PC-3 (cell line): ENCODE results near the gene SNAP47. TPM values are rescaled to one million over a fixed set of nuclear protein-coding genes. Genes with fewer than 3 reads are reported as not detected.
A peak's percentile ranks its signal among the peaks of the same experiment; 100 is the strongest.

Source experiments
- ATAC-seq: fragments of 200-7000 bp; cut with Tn5 transposase; 2 replicates; pipeline ENCODE4 v1.9.1; 2020; ENCODE audit warnings: mild to moderate bottlenecking, moderate library complexity
- BruUV-seq: library from RNA; stranded (reverse); fragments of 400-500 nt; replicated peaks from 2 replicates; lab custom pipeline; 2021; lab: Mats Ljungman, UMichigan
- CTCF ChIA-PET: fragments of 300-600 bp; sonication (Branson Sonifier 250); formaldehyde crosslinking; loops from one replicate; lab custom pipeline; 2022; ENCODE audit warnings: antibody characterized with exemption; lab: Charles Lee
- POLR2A ChIA-PET: fragments of 300-600 bp; sonication (Branson Sonifier 250); formaldehyde crosslinking; loops from one replicate; lab custom pipeline; 2022; ENCODE audit warnings: antibody characterized with exemption; ENCODE audit not compliant: unreplicated experiment; lab: Charles Lee
- DNase-seq: peaks from one replicate; pipeline ENCODE4 v3.0.0-alpha.2; 2015
- H2AFZ ChIP-seq: fragments of 300-600 bp; sonication (generic); 2 replicates; pipeline ENCODE4 v1.6.0; 2016; ENCODE audit warnings: antibody characterized with exemption, low read length
- H3F3A ChIP-seq: fragments of 300-600 bp; sonication (generic); one replicate; pipeline ENCODE4 v1.6.0; 2017; ENCODE audit warnings: antibody characterized with exemption, low read length, control low read depth, mild to moderate bottlenecking; ENCODE audit not compliant: unreplicated experiment
- H3K27ac ChIP-seq: fragments of 300-600 bp; sonication (generic); 2 replicates; pipeline ENCODE4 v1.5.1; 2016; ENCODE audit warnings: mild to moderate bottlenecking, low read length
- H3K27me3 ChIP-seq: fragments of 300-600 bp; sonication (generic); 2 replicates; pipeline ENCODE4 v1.6.1; 2016; ENCODE audit warnings: low read length, mixed read lengths
- H3K36me3 ChIP-seq: fragments of 300-600 bp; sonication (generic); 2 replicates; pipeline ENCODE4 v1.6.1; 2016; ENCODE audit warnings: low read depth, mixed run types, low read length, mixed read lengths
- H3K4me1 ChIP-seq: fragments of 300-600 bp; sonication (generic); 2 replicates; pipeline ENCODE4 v1.5.1; 2016; ENCODE audit warnings: low read length; ENCODE audit not compliant: insufficient read depth
- H3K4me2 ChIP-seq: fragments of 300-600 bp; sonication (generic); 2 replicates; pipeline ENCODE4 v1.6.0; 2016; ENCODE audit warnings: low read length
- H3K4me3 ChIP-seq: fragments of 300-600 bp; sonication (generic); 2 replicates; pipeline ENCODE4 v1.5.1; 2016; ENCODE audit warnings: mild to moderate bottlenecking, low read length, mixed read lengths
- H3K79me2 ChIP-seq: fragments of 300-600 bp; sonication (generic); 2 replicates; pipeline ENCODE4 v1.6.1; 2017; ENCODE audit warnings: low read length, mixed read lengths
- H3K9ac ChIP-seq: fragments of 300-600 bp; sonication (generic); 2 replicates; pipeline ENCODE4 v1.6.0; 2016; ENCODE audit warnings: mild to moderate bottlenecking, low read length
- H3K9me2 ChIP-seq: fragments of 300-600 bp; sonication (generic); replicated peaks from 2 replicates; pipeline ENCODE4 v1.6.1; 2016; ENCODE audit warnings: mixed run types, low read length, mixed read lengths
- H3K9me3 ChIP-seq: fragments of 300-600 bp; sonication (generic); 2 replicates; pipeline ENCODE4 v1.6.1; 2016; ENCODE audit warnings: low read length, mixed read lengths
- H4K20me1 ChIP-seq: fragments of 300-600 bp; sonication (generic); 2 replicates; pipeline ENCODE4 v1.6.1; 2016; ENCODE audit warnings: low read length, mixed read lengths
- EZH2 ChIP-seq: fragments of 300-600 bp; sonication (generic); IDR thresholded peaks from one replicate; pipeline ENCODE4 v1.6.1; 2017; ENCODE audit warnings: antibody characterized with exemption, mild to moderate bottlenecking, low read length; ENCODE audit not compliant: unreplicated experiment
- EZH2phosphoT487 ChIP-seq: fragments of 300-600 bp; sonication (generic); IDR thresholded peaks from 2 replicates; pipeline ENCODE4 v1.6.1; 2018; ENCODE audit warnings: mild to moderate bottlenecking, antibody characterized with exemption, low read length, borderline replicate concordance
- intact Hi-C: fragments of 100-400 bp; cut with micrococcal nuclease; formaldehyde crosslinking; loops from 2 replicates; pipeline ENCODE4 v1.9.0; 2023
- total RNA-seq: library from RNA; depleted of rRNA; stranded (reverse); fragments of >200 nt; gene quantifications from 2 replicates; pipeline ENCODE4 v1.2.3, GENCODE V29; 2014
- TF ChIP-seq, protein P1 (sequence below): fragments of 300-600 bp; sonication (generic); conservative IDR thresholded peaks from 2 replicates; pipeline ENCODE4 v1.5.1; 2017; ENCODE audit warnings: antibody characterized with exemption, low read depth, mild to moderate bottlenecking, low read length

Gene SNAP47
- total RNA-seq, 1 experiment from 2014 or later, result 123 TPM

DNA sequence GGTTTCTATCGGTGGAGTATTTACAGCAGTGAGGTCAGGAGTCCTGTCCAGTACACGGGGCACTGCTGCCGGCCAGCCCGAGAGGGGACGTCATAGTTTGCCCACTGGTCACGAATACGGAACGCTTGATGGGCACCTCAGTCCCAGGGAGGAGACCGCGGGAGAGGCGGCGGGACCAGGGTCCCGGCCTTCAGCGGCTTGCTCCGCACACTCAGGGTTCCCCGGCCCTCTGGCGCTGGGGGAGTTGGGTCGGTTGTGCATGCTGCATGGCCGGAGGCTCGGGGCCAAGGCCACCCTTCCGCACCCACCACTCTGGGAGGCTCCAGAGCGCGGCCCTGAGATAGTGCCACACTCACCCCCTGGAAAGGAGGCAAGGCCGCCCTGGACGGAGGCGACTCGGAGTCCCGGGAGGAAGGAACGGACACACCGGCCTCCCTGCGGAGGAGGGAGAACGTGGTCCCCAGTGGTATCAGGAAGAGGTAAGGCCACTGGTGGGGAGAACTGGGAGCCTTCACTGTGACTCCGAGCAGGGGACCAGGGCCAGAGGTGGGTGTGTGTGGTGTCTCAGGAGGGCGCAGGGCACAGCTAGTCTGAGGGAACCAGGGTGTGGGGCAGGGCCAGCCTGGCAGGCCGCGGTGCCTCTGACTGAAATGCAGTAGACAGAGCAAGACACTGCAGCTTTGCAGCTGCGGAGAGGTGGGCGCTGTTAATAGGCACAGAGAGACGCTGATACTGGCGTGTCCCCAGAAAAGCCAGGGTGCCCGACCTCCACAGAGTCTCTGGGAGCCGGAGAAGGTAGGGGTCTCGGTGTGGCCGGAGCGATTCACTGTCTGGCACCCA, 51.7 kb downstream of the SNAP47 start:
- Histone ChIP-seq H3F3A (no peaks in the 10 kb centered on the region), H3K9me3 (no peaks in the 10 kb centered on the region), H3K4me3 (peak overlapping the region; percentile 67), H3K4me2 (peak overlapping the region; percentile 90), H3K79me2 (no peaks in the 10 kb centered on the region), H3K27ac (no peak overlapping the region), H3K9ac (peak overlapping the region; percentile 13), H2AFZ (peak overlapping the region; percentile 75), H3K36me3 (peaks cover 5% of the 10 kb centered on the region; the same call in 1 of the 2 replicates), H3K27me3 (no peaks in the 10 kb centered on the region), H3K9me2 (no peaks in the 10 kb centered on the region), H4K20me1 (no peaks in the 10 kb centered on the region), H3K4me1 (peaks cover 18% of the 10 kb centered on the region)
- intact Hi-C loops, result loop anchor here (10.0 kb wide), 1 partner anchor 378 kb away; the partner anchor contains the start of gene IBA57
- ChIA-PET POLR2A (no interaction called here), CTCF (interaction anchor here (1.2 kb wide), 1 partner anchor 23 kb away, joined by 13 read pairs; no protein-coding TSS in a partner anchor)
- no peak for ATAC-seq
- BruUV-seq, result TSS peak; percentile 86
- DNase-seq, result no peak
- TF ChIP-seq EZH2phosphoT487 (no peak), EZH2 (no peak)
- TF ChIP-seq, protein P1, sequence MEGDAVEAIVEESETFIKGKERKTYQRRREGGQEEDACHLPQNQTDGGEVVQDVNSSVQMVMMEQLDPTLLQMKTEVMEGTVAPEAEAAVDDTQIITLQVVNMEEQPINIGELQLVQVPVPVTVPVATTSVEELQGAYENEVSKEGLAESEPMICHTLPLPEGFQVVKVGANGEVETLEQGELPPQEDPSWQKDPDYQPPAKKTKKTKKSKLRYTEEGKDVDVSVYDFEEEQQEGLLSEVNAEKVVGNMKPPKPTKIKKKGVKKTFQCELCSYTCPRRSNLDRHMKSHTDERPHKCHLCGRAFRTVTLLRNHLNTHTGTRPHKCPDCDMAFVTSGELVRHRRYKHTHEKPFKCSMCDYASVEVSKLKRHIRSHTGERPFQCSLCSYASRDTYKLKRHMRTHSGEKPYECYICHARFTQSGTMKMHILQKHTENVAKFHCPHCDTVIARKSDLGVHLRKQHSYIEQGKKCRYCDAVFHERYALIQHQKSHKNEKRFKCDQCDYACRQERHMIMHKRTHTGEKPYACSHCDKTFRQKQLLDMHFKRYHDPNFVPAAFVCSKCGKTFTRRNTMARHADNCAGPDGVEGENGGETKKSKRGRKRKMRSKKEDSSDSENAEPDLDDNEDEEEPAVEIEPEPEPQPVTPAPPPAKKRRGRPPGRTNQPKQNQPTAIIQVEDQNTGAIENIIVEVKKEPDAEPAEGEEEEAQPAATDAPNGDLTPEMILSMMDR, result no peak

DNA sequence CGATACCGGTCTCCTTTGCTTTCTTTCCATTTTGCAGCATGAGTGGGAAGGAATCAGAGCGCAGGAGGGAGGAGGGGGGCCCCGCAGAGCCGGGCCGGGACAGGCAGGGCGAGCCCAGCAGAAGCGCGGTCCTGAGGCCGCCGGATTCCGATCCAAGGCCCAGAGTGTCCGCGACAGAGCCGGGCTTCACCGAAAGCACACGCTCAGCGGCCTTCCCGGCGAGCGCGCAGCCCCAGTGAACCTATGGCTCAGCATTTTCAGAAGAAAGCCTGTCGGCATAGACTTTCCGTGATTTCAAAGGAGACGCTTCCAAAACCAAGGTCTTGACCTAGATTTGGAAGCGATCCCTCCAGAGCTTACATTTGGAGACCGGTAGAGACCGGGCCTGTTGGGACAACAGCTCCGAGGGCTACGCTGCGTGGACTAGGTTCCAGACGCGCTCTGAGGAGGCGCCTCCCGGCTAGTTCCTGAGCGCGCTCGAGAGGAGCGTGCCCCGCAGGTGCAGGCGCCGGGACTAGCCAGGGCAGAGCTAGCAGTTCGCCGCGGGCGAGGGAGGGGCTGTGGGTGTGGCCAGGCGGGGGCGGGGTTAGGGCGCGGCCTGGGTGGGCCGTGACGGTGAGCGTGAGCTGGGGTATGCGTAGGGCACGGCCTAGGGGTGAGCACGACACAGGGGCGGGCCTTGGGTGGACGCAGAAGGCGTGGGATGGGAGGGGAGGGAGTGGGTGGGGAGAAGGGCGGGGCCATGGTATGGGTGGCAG, 52.5 kb downstream of the SNAP47 start:
- Histone ChIP-seq H3K4me3 (peak overlapping the region; percentile 67), H3K9ac (peak overlapping the region; percentile 13), H2AFZ (peak overlapping the region; percentile 75), H4K20me1 (no peaks in the 10 kb centered on the region), H3K79me2 (no peaks in the 10 kb centered on the region), H3K27ac (no peak overlapping the region), H3F3A (no peaks in the 10 kb centered on the region), H3K27me3 (no peaks in the 10 kb centered on the region), H3K36me3 (no peaks in the 10 kb centered on the region), H3K9me3 (no peaks in the 10 kb centered on the region), H3K4me2 (peak overlapping the region; percentile 90), H3K4me1 (peaks cover 18% of the 10 kb centered on the region), H3K9me2 (no peaks in the 10 kb centered on the region)
- intact Hi-C loops, result loop anchor here (1.0 to 10.0 kb wide), 6 partner anchors 18 to 377 kb away; partner anchors contain the start of genes IBA57, JMJD4 and SNAP47
- POLR2A ChIA-PET, result interaction anchor here (0.5 to 1.1 kb wide), 7 partner anchors 24 to 670 kb away, joined by 3 to 24 read pairs (median 5); partner anchors contain the start of gene WNT9A
- no TSS peak for BruUV-seq
- peak; percentile 84 for ATAC-seq
- peak; percentile 100 for DNase-seq
- TF ChIP-seq, protein P1, result no peak
- peak; percentile 52; the same call in 1 of the 2 replicates for TF ChIP-seq EZH2phosphoT487
- no peak for TF ChIP-seq EZH2
- CTCF ChIA-PET, result interaction anchor here (1.2 kb wide), 1 partner anchor 24 kb away, joined by 13 read pairs; no protein-coding TSS in a partner anchor
